Measurements from ENCODE around the gene RTEL1. TPM values are rescaled to one million over a fixed set of nuclear protein-coding genes. Genes with fewer than 3 reads are reported as not detected.

The RTEL1 gene
- total RNA-seq, 6 experiments from 2014 or later: 9.6 to 16.3 (median 12.4) TPM

DNA sequence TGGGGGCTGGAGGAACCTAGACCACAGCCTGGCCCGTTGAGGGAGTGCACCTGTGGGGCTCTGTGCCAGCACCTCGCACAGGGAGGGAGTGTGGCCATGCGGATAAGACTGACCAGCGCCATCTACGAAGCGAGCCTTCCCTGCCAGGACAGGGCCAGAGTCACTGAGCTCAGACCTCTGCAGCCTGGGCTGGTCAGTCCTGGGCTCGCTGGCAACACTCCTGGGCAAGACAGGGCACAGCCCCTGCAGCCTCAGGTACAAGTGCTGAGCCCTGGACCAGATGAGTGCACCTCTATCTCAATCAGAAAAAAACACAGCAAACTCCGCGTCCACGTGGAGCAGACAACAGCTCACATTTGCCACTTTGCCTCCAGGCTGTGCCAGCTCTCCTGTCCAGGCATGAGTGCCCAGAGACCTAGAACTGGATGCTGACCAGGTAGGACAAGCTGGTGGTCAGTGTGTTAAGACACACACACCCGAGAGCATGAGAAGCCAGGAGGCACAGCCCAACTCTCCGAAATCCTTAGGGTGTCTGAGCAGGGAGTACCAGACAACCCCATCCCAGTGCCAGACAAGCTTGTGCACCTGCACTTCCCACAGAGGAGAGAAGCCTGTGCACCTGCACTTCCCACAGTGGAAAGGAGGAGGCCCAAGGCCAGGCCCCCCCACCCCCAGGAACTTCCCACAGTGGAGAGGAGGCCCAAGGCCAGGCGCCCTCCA, 44.8 kb downstream of the RTEL1 start:
- Histone ChIP-seq H3K4me3 (no peak overlapping the region), H3K27me3 (no peaks in the 10 kb centered on the region), H3K4me1 (peaks cover 0 to 8% (median 0%) of the 10 kb centered on the region in 4 donors), H3K27ac (no peak overlapping the region), H3K36me3 (peaks cover 0 to 24% (median 8%) of the 10 kb centered on the region in 4 donors), H3K9me3 (no peaks in the 10 kb centered on the region)
- intact Hi-C loops (cut with DNase I): no loop called here
- no CpG with 5 or more reads among the region's 13 CpGs for WGBS (ENCODE audit: insufficient coverage, low coverage, low lambda C conversion rate, missing lambda C conversion rate)
- no peak for ATAC-seq
- TF ChIP-seq, protein P1, sequence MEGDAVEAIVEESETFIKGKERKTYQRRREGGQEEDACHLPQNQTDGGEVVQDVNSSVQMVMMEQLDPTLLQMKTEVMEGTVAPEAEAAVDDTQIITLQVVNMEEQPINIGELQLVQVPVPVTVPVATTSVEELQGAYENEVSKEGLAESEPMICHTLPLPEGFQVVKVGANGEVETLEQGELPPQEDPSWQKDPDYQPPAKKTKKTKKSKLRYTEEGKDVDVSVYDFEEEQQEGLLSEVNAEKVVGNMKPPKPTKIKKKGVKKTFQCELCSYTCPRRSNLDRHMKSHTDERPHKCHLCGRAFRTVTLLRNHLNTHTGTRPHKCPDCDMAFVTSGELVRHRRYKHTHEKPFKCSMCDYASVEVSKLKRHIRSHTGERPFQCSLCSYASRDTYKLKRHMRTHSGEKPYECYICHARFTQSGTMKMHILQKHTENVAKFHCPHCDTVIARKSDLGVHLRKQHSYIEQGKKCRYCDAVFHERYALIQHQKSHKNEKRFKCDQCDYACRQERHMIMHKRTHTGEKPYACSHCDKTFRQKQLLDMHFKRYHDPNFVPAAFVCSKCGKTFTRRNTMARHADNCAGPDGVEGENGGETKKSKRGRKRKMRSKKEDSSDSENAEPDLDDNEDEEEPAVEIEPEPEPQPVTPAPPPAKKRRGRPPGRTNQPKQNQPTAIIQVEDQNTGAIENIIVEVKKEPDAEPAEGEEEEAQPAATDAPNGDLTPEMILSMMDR (IDR thresholded peaks at IDR 0.05): no peak
- TF ChIP-seq POLR2A (IDR thresholded peaks at IDR 0.05): no peak
- peak in 2 of 3 donors; percentile 26 to 48 for DNase-seq

DNA sequence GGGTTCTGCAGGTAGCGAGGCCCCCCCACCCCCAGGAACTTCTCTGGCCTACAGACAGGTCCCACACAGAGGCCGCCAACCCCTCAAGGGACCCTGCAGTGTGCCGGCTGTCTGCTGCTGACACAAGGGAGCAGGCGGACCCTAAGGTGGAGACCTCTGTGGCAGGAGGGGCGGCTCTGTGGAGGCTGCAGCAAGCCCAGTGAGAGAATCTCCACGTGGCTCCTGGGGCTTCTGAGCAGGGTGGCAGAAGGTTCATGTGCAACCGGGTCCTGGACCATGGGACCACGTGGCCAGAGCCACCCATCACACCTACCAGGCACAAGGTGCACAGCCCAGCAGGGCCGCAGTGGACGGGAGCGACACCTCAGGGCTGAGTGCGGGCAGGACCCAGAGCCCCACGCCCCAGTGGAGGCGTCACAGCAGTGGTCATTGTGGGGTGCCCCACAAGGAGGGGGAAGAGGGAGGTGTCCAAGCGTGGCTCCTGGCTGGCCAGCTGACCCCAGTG, 45.4 kb downstream of the RTEL1 start:
- no peaks in the 10 kb centered on the region for H3K27me3 ChIP-seq
- H3K4me1 ChIP-seq: peaks cover 0 to 9% (median 0%) of the 10 kb centered on the region in 4 donors
- TF ChIP-seq, protein P1 (IDR thresholded peaks at IDR 0.05): no peak
- TF ChIP-seq POLR2A (IDR thresholded peaks at IDR 0.05): no peak
- H3K36me3 ChIP-seq: peaks cover 0 to 24% (median 8%) of the 10 kb centered on the region in 4 donors
- peak in 2 of 3 donors; percentile 21 to 45 for DNase-seq
- no peak overlapping the region for H3K4me3 ChIP-seq
- intact Hi-C loops (cut with DNase I): no loop called here
- 96% methylated on average over 5 of the region's 15 CpGs for WGBS (ENCODE audit: insufficient coverage, low coverage, low lambda C conversion rate, missing lambda C conversion rate)
- no peak for ATAC-seq
- no peaks in the 10 kb centered on the region for H3K9me3 ChIP-seq
- H3K27ac ChIP-seq: no peak overlapping the region

DNA sequence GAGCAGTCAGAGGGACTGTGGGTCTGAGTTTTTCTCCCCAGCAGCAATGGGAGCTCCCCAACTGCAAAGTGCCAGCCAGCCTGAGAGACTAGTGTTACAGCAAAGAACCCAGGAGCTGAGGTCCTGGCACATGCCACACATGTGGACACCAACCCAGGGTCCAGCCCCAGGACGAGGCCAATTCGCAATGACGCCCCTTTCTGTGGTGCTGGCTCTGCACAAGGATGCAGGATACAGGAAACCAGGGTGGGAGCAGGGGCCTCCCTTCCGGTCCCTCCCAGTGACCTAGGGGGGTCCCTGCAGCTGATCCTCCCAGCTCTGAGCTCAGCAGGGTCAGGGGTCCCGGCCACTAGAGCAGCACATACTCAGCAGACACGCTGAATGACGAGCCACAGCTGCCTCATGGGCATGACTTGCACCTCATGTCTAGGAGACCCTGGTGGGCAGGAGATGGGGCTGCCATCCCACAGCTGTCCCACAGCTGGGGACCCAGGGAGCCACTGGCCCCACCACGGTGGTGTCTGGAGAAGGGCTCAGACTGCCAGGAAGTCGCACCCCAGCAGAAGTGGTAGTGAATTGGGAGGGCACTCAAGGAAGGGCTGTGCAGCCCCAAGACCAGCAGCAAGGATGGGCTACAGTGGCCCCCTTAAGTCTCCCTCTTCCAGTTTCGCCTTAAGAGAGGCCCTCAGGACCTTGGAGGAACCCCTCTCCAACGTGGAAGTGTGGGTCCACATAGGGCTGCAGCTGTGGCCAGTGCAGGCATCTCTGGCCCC, 46.0 kb downstream of the RTEL1 start:
- no peak for ATAC-seq

DNA sequence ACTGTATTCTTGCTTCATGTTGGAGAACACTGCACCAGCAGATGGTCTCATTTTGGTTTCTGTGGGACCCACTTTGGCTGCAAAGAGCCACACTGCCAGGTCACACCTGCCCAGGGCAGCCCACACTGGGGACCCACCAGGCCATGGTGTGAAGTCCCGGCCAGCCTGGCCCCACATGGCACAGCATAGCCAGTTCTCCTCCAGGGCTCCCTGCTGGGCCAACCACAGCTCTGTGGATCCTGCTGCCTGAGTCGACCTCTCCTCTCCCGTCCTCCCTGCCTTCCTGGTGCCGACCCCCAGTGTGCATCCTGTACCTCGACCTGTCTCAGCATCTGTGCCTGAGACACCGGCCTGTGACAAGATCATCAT, 46.6 kb downstream of the RTEL1 start:
- ATAC-seq (no peak), DNase-seq (peak in 1 of 3 donors; percentile 42)
- Histone ChIP-seq H3K36me3 (peaks cover 0 to 24% (median 8%) of the 10 kb centered on the region in 4 donors), H3K27me3 (no peaks in the 10 kb centered on the region), H3K4me1 (peaks cover 0 to 18% (median 4%) of the 10 kb centered on the region in 4 donors), H3K9me3 (no peaks in the 10 kb centered on the region), H3K27ac (no peak overlapping the region), H3K4me3 (no peak overlapping the region)
- 96% methylated on average over 4 of the region's 6 CpGs for WGBS (ENCODE audit: insufficient coverage, low coverage, low lambda C conversion rate, missing lambda C conversion rate)
- intact Hi-C loops (cut with DNase I): no loop called here
- TF ChIP-seq POLR2A (IDR thresholded peaks at IDR 0.05): no peak
- TF ChIP-seq, protein P1 (IDR thresholded peaks at IDR 0.05): no peak

More for the DNA sequence above, 46.0 kb downstream of the RTEL1 start:
- Histone ChIP-seq H3K27me3 (no peaks in the 10 kb centered on the region), H3K27ac (no peak overlapping the region), H3K4me3 (no peak overlapping the region), H3K36me3 (peaks cover 0 to 24% (median 8%) of the 10 kb centered on the region in 4 donors), H3K9me3 (no peaks in the 10 kb centered on the region), H3K4me1 (peaks cover 0 to 15% (median 3%) of the 10 kb centered on the region in 4 donors)
- TF ChIP-seq, protein P1 (IDR thresholded peaks at IDR 0.05): no peak
- no peak for TF ChIP-seq POLR2A (IDR thresholded peaks at IDR 0.05)
- WGBS (ENCODE audit: insufficient coverage, low coverage, low lambda C conversion rate, missing lambda C conversion rate): no CpG with 5 or more reads among the region's 11 CpGs
- peak in 2 of 3 donors; percentile 18 to 41 for DNase-seq
- intact Hi-C loops (cut with DNase I): no loop called here

Measured in right lobe of liver (tissue), 6 donors.